NCI-H2107 treated with DMSO at 0.1 percent for 48 hours (cell line): ENCODE measurements around the gene OSBPL2.

Experiments used
- DNase-seq: peaks from one replicate; lab custom pipeline; 2025; ENCODE audit not compliant: unreplicated experiment; lab: John Stamatoyannopoulos, UW

Gene OSBPL2

DNA sequence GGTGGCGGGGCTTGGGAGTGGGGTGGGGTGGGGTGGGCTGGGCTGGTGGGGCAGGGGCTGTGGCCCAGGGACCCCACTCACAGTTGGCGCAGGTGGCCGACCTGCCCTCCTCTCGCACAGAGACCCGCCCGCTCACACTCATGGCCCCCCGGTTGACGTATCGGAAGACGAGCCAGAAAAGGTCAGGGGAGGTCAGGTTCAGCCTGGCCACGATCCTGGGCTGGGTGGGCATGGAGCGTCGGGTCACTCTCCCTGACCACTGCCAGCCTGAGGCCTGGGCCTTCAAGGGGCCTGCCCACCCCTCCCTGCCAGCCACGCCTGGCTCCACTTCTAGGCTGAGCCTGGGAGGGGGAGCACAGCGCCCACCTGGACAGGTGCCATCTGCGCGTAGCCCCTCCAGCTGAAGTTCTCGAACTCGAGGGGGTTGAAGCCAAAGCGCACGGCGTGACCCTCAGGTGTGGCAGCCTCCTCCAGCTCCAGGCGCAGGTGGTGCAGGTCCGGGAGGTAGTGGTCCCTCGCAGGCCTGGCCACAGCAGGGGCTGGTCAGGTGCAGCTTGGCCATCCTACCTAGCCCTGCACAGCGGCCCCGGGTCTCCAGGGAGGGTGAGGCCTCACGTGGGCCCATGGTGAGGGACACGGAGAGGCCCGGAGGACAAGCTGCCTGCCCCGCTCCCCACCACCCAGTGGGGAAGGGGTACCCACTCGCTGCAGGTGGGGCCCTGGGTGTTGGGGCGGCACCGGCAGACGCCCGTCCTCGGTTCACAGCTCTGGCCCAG, 95.7 kb downstream of the OSBPL2 start:
- DNase-seq: no peak

- DNase-seq: no peak
Measured at GRCh38 chr20:62334881-62335280, 96.6 kb downstream of the OSBPL2 start.

GRCh38 chr20:62335532-62335931, 97.2 kb downstream of the OSBPL2 start:
- DNase-seq: no peak

DNA sequence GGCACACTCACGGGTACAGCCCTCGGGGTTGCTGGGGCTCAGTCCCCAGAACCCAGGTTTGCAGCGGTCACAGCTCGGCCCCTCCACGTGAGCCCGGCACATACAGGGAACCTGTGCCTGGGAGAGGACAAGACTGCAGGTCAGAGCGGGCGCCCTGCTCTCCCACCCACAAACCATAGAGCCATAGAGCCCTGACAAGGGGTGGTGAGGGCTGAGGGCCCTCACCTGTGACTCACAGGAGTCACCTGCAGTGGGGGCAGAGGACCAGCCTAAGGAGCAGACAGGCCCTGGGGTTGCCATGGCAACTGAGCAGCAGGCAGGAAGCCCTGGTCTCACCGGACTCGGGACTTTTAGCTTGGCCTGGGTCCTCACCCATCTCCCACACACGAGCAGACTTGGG, 98.0 kb downstream of the OSBPL2 start:
- no peak for DNase-seq

GRCh38 chr20:62336775-62337557, 98.6 kb downstream of the OSBPL2 start:
- no peak for DNase-seq

DNA sequence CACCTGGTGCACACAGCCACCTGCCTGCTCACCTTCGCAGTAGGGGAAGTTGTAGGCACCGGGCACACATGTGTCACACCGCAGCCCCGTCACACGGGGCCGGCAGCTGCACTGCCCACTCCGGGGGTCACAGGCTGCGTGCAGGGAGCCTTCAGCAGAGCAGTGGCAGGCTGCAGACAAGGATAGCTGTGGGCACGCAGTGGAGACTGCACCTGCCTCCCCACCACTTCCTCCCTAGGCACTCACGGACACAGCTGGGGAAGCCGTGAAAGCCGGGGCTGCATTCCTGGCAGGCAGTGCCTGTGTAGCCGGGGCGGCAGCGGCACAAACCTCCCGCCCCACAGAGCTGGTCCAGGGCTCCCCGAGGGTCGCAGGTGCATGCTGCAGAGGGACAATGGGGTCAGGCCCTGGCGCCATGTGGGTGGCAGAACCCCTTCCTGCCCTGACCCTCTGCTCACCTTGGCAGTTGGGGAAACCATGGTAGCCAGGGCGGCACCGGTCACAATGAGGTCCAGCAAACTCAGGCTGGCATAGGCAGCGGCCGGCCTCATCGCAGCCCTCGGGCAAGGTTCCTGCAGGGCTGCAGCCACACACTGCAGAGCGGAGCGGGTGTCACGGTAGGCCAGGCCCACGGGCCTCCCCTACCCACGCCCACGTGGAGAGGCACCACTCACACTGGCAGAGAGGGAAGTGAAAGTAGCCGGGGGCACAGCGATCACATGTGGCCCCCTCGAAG, 99.4 kb downstream of the OSBPL2 start:
- DNase-seq: peak; percentile 25

DNA sequence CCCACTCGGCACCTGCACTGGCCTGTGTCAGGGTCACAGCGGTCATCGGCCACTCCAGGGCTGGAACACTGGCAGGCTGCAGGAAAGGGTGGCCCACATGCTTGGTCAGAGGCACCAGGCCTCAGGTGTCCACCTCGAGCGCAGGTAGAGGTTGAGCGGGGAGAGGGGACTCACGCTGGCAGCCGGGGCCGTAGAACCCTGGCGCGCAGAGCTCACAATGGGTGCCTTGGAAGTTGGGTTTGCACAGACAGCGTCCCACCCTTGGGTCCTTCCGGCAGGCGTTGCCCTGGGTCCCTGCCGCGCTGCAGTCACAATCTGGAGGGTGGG, 99.9 kb downstream of the OSBPL2 start:
- DNase-seq: no peak

- no peak for DNase-seq
Measured at GRCh38 chr20:62339647-62340062, 101.3 kb downstream of the OSBPL2 start.

- no peak for DNase-seq
Measured at GRCh38 chr20:62342910-62343309, 104.6 kb downstream of the OSBPL2 start.

GRCh38 chr20:62344092-62344491, 105.8 kb downstream of the OSBPL2 start:
- no peak for DNase-seq

GRCh38 chr20:62344782-62345181, 106.5 kb downstream of the OSBPL2 start:
- DNase-seq: peak; percentile 45
